GM12878 (cell line): ENCODE results near the gene ART5. TPM values are rescaled to one million over a fixed set of nuclear protein-coding genes. Genes with fewer than 3 reads are reported as not detected.
"Not testable (repeated sequence)": the region's sequence is repeated elsewhere in the genome, so short reads cannot be mapped to it uniquely, and the experiment has no call there.

Source experiments
- ATAC-seq: fragments of 200-7000 bp; cut with Tn5 transposase; 3 replicates; pipeline ENCODE4 v1.9.1; 2020; ENCODE audit warnings: mild to moderate bottlenecking, moderate library complexity
- BruUV-seq: library from RNA; stranded (reverse); fragments of 400-500 nt; replicated peaks from 2 replicates; lab custom pipeline; 2021; lab: Mats Ljungman, UMichigan
- CTCF ChIA-PET: fragments of 300-600 bp; sonication (Branson Sonifier 250); formaldehyde crosslinking; extraction: SDS; loops from one replicate; lab custom pipeline; 2021; ENCODE audit warnings: inconsistent platforms; lab: Yijun Ruan, JAX
- POLR2A ChIA-PET: fragments of 350-600 bp; formaldehyde crosslinking; extraction: SDS; loops from one replicate; lab custom pipeline; 2021; ENCODE audit warnings: inconsistent platforms; lab: Charles Lee
- RAD21 ChIA-PET: fragments of 300-600 bp; sonication (Branson Sonifier 250); formaldehyde crosslinking; loops from one replicate; lab custom pipeline; 2023; ENCODE audit warnings: antibody characterized with exemption; ENCODE audit not compliant: unreplicated experiment; lab: Charles Lee
- SMC1A ChIA-PET: fragments of 300-600 bp; sonication (Branson Sonifier 250); formaldehyde crosslinking; loops from one replicate; lab custom pipeline; 2023; ENCODE audit not compliant: unreplicated experiment, uncharacterized antibody; lab: Charles Lee
- DNase-seq: peaks from one replicate; pipeline ENCODE4 v3.0.0-alpha.2; 2011; ENCODE audit warnings: low read depth, low spot score
- FAIRE-seq: peaks from 3 replicates; lab custom pipeline; 2011; peaks lifted over from hg19 to GRCh38; lab: Jason Lieb, UNC
- H2AFZ ChIP-seq: 2 replicates; pipeline ENCODE4 v1.6.0; 2011; ENCODE audit warnings: low read depth, low read length, control low read depth; ENCODE audit not compliant: control insufficient read depth
- H3K27ac ChIP-seq: 2 replicates; pipeline ENCODE4 v1.5.1; 2011; ENCODE audit warnings: control low read depth; ENCODE audit not compliant: control insufficient read depth, insufficient read depth
- H3K27me3 ChIP-seq, 2 experiments: replicated peaks in 1 of 2; 2 replicates each; pipeline versions ENCODE4 v1.6.0 to v1.6.1; 2011; ENCODE audit warnings: low read length in 1 of 2; ENCODE audit not compliant: control insufficient read depth in 2 of 2, insufficient read depth in 2 of 2
- H3K36me3 ChIP-seq, 2 experiments: 2 replicates each; pipeline ENCODE4 v1.5.1; 2011; ENCODE audit warnings: low read length in 1 of 2; ENCODE audit not compliant: control insufficient read depth in 2 of 2, insufficient read depth in 2 of 2
- H3K4me1 ChIP-seq: 2 replicates; pipeline ENCODE4 v1.6.1; 2011; ENCODE audit warnings: mild to moderate bottlenecking, low read length, moderate library complexity, mixed read lengths; ENCODE audit not compliant: control insufficient read depth, insufficient read depth
- H3K4me2 ChIP-seq: 2 replicates; pipeline ENCODE4 v1.6.0; 2011; ENCODE audit warnings: control low read depth; ENCODE audit not compliant: control insufficient read depth, insufficient read depth
- H3K4me3 ChIP-seq: fragments of 200-600 bp; sonication (generic); 2 replicates; pipeline ENCODE4 v1.5.1; 2016
- H3K79me2 ChIP-seq: 2 replicates; pipeline ENCODE4 v1.6.0; 2011; ENCODE audit warnings: low read length; ENCODE audit not compliant: control insufficient read depth, insufficient read depth
- H3K9ac ChIP-seq: 2 replicates; pipeline ENCODE4 v1.8.0; 2011; ENCODE audit warnings: low read length, control low read depth, mixed read lengths; ENCODE audit not compliant: control insufficient read depth, insufficient read depth
- H3K9me3 ChIP-seq: replicated peaks from 3 replicates; pipeline ENCODE4 v1.5.1; 2011; ENCODE audit warnings: mild to moderate bottlenecking, low read length; ENCODE audit not compliant: control insufficient read depth, insufficient read depth
- H4K20me1 ChIP-seq: 2 replicates; pipeline ENCODE4 v1.6.0; 2011; ENCODE audit not compliant: control insufficient read depth, insufficient read depth
- ATF2 ChIP-seq: IDR thresholded peaks from 2 replicates; pipeline ENCODE4 v1.6.1; 2012; ENCODE audit warnings: low read length, inconsistent platforms
- E2F4 ChIP-seq: IDR thresholded peaks from 2 replicates; pipeline ENCODE4 v1.6.1; 2012; ENCODE audit warnings: low read depth, low read length, improper control_type of control experiment
- EED ChIP-seq: sonication (generic); IDR thresholded peaks from 2 replicates; pipeline ENCODE4 v1.6.1; 2016; ENCODE audit warnings: antibody characterized with exemption, low read depth
- HSF1 ChIP-seq: fragments of 150-350 bp; IDR thresholded peaks from 2 replicates; pipeline ENCODE4 v1.6.1; 2014; ENCODE audit warnings: mild to moderate bottlenecking, low read depth, low read length
- POU2F2 ChIP-seq: IDR thresholded peaks from 3 replicates; pipeline ENCODE4 v1.6.1; 2011; ENCODE audit warnings: low read depth, mild to moderate bottlenecking, low read length, borderline replicate concordance
- SIN3A ChIP-seq: IDR thresholded peaks from 2 replicates; pipeline ENCODE4 v1.6.1; 2012; ENCODE audit warnings: low read depth, low read length, improper control_type of control experiment
- TARDBP ChIP-seq: IDR thresholded peaks from 2 replicates; pipeline ENCODE4 v1.6.1; 2016; ENCODE audit warnings: borderline replicate concordance
- YBX1 ChIP-seq: fragments of 450-650 bp; IDR thresholded peaks from 2 replicates; pipeline ENCODE4 v1.6.1; 2016; ENCODE audit warnings: antibody characterized with exemption
- WGBS: methylation state at CpG from one replicate; pipeline ENCODE4 v1.1.6; 2016; ENCODE audit warnings: low lambda C conversion rate; ENCODE audit not compliant: insufficient replicate concordance, insufficient coverage; ENCODE audit errors: missing lambda C conversion rate; 5-methylcytosine and 5-hydroxymethylcytosine counted together
- in situ Hi-C: fragments of 300-500 bp; cut with MboI; formaldehyde crosslinking; loops from 9 replicates; pipeline ENCODE4 v1.14.3; 2018; ENCODE audit warnings: mixed read lengths
- intact Hi-C: fragments of 100-400 bp; cut with micrococcal nuclease; formaldehyde crosslinking; loops from one replicate; pipeline ENCODE4 v1.14.2; 2022; ENCODE audit not compliant: unreplicated experiment
- polyA plus RNA-seq, 11 experiments: library from polyadenylated mRNA; depleted of rRNA in 4 of 11; unstranded in 6 of 11; stranded (reverse) in 5 of 11; fragments of >200 nt; fragmentation: Nextera tagmentation in 4 of 11; fragmentation: Illumina TruSeq in 1 of 11; extraction: Ambion mirVana in 4 of 11; extraction: Trizol in 1 of 11; gene quantifications; 1 replicate in 1 of 11; 2 replicates in 10 of 11; pipeline versions ENCODE4 v1.2.1 to v1.2.3, GENCODE V29; 2011 to 2016; ENCODE audit warnings: inconsistent platforms in 2 of 11, missing spikeins in 2 of 11, low read depth in 1 of 11
- total RNA-seq, 4 experiments: library from RNA; depleted of rRNA in 3 of 4; stranded (reverse); fragments of >200 nt in 3 of 4; fragmentation: Illumina TruSeq in 1 of 4; extraction: Trizol in 1 of 4; gene quantifications; 2 replicates each; pipeline versions ENCODE4 v1.2.1 to v1.2.3, GENCODE V29; 2013 to 2021
- TF ChIP-seq, protein P1 (sequence below): fragments of 450-650 bp; IDR thresholded peaks from 2 replicates; pipeline ENCODE4 v1.6.1; 2017; ENCODE audit warnings: mild to moderate bottlenecking, moderate library complexity

ART5 gene
- total and polyA plus RNA-seq, 10 of the 15 experiments (the other 5 are each of a cell fraction or from before 2014, with no cell fraction given), result 0.06 TPM; not detected in 9

GRCh38 chr11:3648843-3649242 lies 7.1 kb upstream of the ART5 start:
- H3K4me3 ChIP-seq, BruUV-seq, H3K36me3 ChIP-seq, POLR2A ChIA-PET, intact Hi-C loops, DNase-seq, H3K9me3 ChIP-seq, SMC1A ChIA-PET, H3K27me3 ChIP-seq, H3K9ac ChIP-seq, H4K20me1 ChIP-seq, H3K27ac ChIP-seq, H3K4me1 ChIP-seq, H3K79me2 ChIP-seq, FAIRE-seq, H3K4me2 ChIP-seq, ATAC-seq, H2AFZ ChIP-seq, CTCF ChIA-PET, RAD21 ChIA-PET, in situ Hi-C loops: not testable (repeated sequence)
- 22% methylated on average over 13 of the region's 13 CpGs for WGBS

GRCh38 chr11:3645552-3645951 lies 3.8 kb upstream of the ART5 start:
- Histone ChIP-seq H3K36me3 (no peaks in the 10 kb centered on the region), H3K4me2 (no peak overlapping the region), H3K79me2 (no peaks in the 10 kb centered on the region), H3K27me3 (no peaks in the 10 kb centered on the region; a peak in 1 of 4 replicates), H3K4me1 (peaks cover 2% of the 10 kb centered on the region; the same call in 1 of the 2 replicates), H4K20me1 (no peaks in the 10 kb centered on the region), H3K9ac (no peak overlapping the region), H3K27ac (no peak overlapping the region), H3K4me3 (no peak overlapping the region), H3K9me3 (no peaks in the 10 kb centered on the region; the same call in 2 of the 3 replicates), H2AFZ (no peak overlapping the region)
- ChIA-PET RAD21 (no interaction called here), POLR2A (no interaction called here), SMC1A (no interaction called here), CTCF (no interaction called here)
- FAIRE-seq (no peak), DNase-seq (no peak), ATAC-seq (no peak)
- 23% methylated on average over 7 of the region's 7 CpGs for WGBS
- BruUV-seq, result no TSS peak
- intact Hi-C loops, result no loop called here
- in situ Hi-C loops, result no loop called here
- TF ChIP-seq E2F4, result no peak
- TF ChIP-seq SIN3A, result no peak
- no peak for TF ChIP-seq YBX1
- no peak for TF ChIP-seq ATF2
- TF ChIP-seq, protein P1, sequence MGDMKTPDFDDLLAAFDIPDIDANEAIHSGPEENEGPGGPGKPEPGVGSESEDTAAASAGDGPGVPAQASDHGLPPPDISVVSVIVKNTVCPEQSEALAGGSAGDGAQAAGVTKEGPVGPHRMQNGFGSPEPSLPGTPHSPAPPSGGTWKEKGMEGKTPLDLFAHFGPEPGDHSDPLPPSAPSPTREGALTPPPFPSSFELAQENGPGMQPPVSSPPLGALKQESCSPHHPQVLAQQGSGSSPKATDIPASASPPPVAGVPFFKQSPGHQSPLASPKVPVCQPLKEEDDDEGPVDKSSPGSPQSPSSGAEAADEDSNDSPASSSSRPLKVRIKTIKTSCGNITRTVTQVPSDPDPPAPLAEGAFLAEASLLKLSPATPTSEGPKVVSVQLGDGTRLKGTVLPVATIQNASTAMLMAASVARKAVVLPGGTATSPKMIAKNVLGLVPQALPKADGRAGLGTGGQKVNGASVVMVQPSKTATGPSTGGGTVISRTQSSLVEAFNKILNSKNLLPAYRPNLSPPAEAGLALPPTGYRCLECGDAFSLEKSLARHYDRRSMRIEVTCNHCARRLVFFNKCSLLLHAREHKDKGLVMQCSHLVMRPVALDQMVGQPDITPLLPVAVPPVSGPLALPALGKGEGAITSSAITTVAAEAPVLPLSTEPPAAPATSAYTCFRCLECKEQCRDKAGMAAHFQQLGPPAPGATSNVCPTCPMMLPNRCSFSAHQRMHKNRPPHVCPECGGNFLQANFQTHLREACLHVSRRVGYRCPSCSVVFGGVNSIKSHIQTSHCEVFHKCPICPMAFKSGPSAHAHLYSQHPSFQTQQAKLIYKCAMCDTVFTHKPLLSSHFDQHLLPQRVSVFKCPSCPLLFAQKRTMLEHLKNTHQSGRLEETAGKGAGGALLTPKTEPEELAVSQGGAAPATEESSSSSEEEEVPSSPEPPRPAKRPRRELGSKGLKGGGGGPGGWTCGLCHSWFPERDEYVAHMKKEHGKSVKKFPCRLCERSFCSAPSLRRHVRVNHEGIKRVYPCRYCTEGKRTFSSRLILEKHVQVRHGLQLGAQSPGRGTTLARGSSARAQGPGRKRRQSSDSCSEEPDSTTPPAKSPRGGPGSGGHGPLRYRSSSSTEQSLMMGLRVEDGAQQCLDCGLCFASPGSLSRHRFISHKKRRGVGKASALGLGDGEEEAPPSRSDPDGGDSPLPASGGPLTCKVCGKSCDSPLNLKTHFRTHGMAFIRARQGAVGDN, result no peak
- no peak for TF ChIP-seq TARDBP
- no peak for TF ChIP-seq HSF1
- no peak for TF ChIP-seq POU2F2
- TF ChIP-seq EED, result no peak
